HUES6 (cell line): ENCODE results near the gene KRTAP9-6.
A peak's percentile ranks its signal among the peaks of the same experiment; 100 is the strongest.
"Not testable (repeated sequence)": the region's sequence is repeated elsewhere in the genome, so short reads cannot be mapped to it uniquely, and the experiment has no call there.

Source experiments
- H3K27ac ChIP-seq: 2 replicates; pipeline ENCODE4 v1.7.0; 2013; ENCODE audit warnings: low read depth, mild to moderate bottlenecking, low read length, inconsistent platforms
- H3K27me3 ChIP-seq: 2 replicates; pipeline ENCODE4 v1.6.1; 2013; ENCODE audit warnings: low read length; ENCODE audit not compliant: control insufficient read depth, insufficient read depth
- H3K36me3 ChIP-seq: 2 replicates; pipeline ENCODE4 v1.6.1; 2013; ENCODE audit warnings: low read length; ENCODE audit not compliant: control insufficient read depth, insufficient read depth
- H3K4me1 ChIP-seq: 2 replicates; pipeline ENCODE4 v1.6.1; 2013; ENCODE audit warnings: low read length; ENCODE audit not compliant: control insufficient read depth, insufficient read depth
- H3K4me3 ChIP-seq: 2 replicates; pipeline ENCODE4 v1.5.1; 2013; ENCODE audit warnings: low read depth, low read length
- H3K9ac ChIP-seq: one replicate; pipeline ENCODE4 v1.6.1; 2013; ENCODE audit warnings: mild to moderate bottlenecking, low read length
- H3K9me3 ChIP-seq: 2 replicates; pipeline ENCODE4 v1.6.1; 2013; ENCODE audit warnings: low read depth, low read length; ENCODE audit not compliant: control insufficient read depth, insufficient read depth

Gene KRTAP9-6

DNA sequence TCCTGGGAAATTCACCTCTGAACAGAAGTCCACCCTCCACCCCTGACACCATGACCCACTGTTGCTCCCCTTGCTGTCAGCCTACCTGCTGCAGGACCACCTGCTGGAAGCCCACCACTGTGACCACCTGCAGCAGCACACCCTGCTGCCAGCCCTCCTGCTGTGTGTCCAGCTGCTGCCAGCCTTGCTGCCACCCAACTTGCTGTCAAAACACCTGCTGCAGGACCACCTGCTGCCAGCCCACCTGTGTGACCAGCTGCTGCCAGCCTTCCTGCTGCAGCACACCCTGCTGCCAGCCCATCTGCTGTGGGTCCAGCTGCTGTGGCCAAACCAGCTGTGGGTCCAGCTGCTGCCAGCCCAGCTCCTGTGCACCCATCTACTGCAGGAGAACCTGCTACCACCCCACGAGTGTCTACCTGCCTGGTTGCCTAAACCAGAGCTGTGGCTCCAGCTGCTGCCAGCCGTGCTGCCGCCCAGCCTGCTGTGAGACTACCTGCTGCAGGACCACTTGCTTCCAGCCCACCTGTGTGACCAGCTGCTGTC lies 10.5 kb downstream of the KRTAP9-6 start, which contains the start of gene KRTAP9-7:
KRTAP9-7 (plus strand) TSS at position 51 of the 543 bp plus-strand sequence; CDS start at position 51, 0 bp downstream.
- peaks cover 21% of the 10 kb centered on the region; the same call in 1 of the 2 replicates for H3K27me3 ChIP-seq
- H3K27ac ChIP-seq, H3K9ac ChIP-seq, H3K36me3 ChIP-seq, H3K4me3 ChIP-seq, H3K4me1 ChIP-seq, H3K9me3 ChIP-seq: not testable (repeated sequence)

GRCh38 chr17:41278176-41278955 lies 13.2 kb downstream of the KRTAP9-6 start:
- no peaks in the 10 kb centered on the region for H3K9me3 ChIP-seq
- no peak overlapping the region for H3K9ac ChIP-seq
- H3K36me3 ChIP-seq: no peaks in the 10 kb centered on the region

DNA sequence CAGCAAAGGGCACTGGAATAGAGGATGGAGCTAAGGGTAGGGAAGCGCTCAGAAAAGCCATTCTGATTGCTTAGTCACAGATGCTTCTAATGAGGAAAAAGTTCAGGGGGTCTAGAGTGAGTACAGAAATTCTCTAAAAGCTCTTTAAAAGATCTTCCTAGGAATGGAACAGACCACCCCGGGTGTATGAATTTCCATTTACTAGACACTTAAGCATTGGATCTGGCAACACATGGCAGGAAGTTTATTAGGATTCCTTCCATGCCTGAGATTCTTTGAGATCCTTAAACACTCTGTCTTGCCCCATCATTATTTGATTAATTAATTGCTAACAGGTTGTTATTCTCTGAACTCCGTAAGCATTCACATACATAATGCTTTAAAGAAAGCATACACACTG lies 18.9 kb downstream of the KRTAP9-6 start:
- Histone ChIP-seq H3K9me3 (no peaks in the 10 kb centered on the region), H3K36me3 (no peaks in the 10 kb centered on the region), H3K27ac (no peak overlapping the region), H3K27me3 (no peaks in the 10 kb centered on the region), H3K4me1 (peaks cover 5% of the 10 kb centered on the region; the same call in 1 of the 2 replicates), H3K4me3 (no peak overlapping the region), H3K9ac (no peak overlapping the region)

More at GRCh38 chr17:41278176-41278955, 13.2 kb downstream of the KRTAP9-6 start:
- Histone ChIP-seq H3K27ac (no peak overlapping the region), H3K4me3 (no peak overlapping the region), H3K4me1 (no peaks in the 10 kb centered on the region), H3K27me3 (peaks cover 21% of the 10 kb centered on the region; the same call in 1 of the 2 replicates)

GRCh38 chr17:41284546-41284945 lies 19.4 kb downstream of the KRTAP9-6 start:
- H3K4me1 ChIP-seq: peaks cover 5% of the 10 kb centered on the region; the same call in 1 of the 2 replicates
- no peaks in the 10 kb centered on the region for H3K9me3 ChIP-seq
- no peak overlapping the region for H3K4me3 ChIP-seq
- no peaks in the 10 kb centered on the region for H3K36me3 ChIP-seq
- no peak overlapping the region for H3K9ac ChIP-seq
- H3K27me3 ChIP-seq: no peaks in the 10 kb centered on the region
- H3K27ac ChIP-seq: no peak overlapping the region

- Histone ChIP-seq H3K9me3 (no peaks in the 10 kb centered on the region), H3K4me1 (peaks cover 5% of the 10 kb centered on the region; the same call in 1 of the 2 replicates), H3K36me3 (no peaks in the 10 kb centered on the region), H3K27ac (no peak overlapping the region), H3K27me3 (no peaks in the 10 kb centered on the region), H3K9ac (no peak overlapping the region), H3K4me3 (no peak overlapping the region)
These were observed 21.9 kb downstream of the KRTAP9-6 start for GRCh38 chr17:41287050-41287449.

GRCh38 chr17:41294016-41294415 lies 28.8 kb downstream of the KRTAP9-6 start:
- Histone ChIP-seq H3K27ac (no peak overlapping the region), H3K9me3 (no peaks in the 10 kb centered on the region), H3K4me1 (no peaks in the 10 kb centered on the region), H3K9ac (no peak overlapping the region), H3K36me3 (no peaks in the 10 kb centered on the region), H3K4me3 (no peak overlapping the region), H3K27me3 (no peaks in the 10 kb centered on the region)

DNA sequence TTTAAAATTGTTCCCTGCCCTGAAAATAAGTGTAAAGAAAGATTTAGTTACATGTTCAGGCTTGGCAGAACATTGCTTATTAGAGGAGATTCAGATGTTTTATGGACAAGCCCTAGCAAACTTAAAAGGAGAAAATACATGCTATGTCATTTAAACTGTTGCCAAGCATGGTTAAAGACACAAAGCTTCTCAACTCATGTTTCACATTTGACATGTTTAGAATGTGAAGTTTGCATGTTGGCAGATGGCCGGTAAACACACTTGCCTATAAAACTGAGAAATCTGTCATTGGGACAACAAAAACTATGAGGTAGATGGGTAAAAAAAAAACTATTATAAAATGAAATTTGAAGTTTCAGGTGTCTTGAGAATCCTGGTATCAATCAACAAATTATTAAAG lies 31.7 kb downstream of the KRTAP9-6 start:
- Histone ChIP-seq H3K9me3 (no peaks in the 10 kb centered on the region), H3K9ac (no peak overlapping the region), H3K36me3 (no peaks in the 10 kb centered on the region), H3K4me1 (no peaks in the 10 kb centered on the region), H3K27ac (no peak overlapping the region), H3K27me3 (no peaks in the 10 kb centered on the region), H3K4me3 (no peak overlapping the region)

- H3K27me3 ChIP-seq: no peaks in the 10 kb centered on the region
- no peaks in the 10 kb centered on the region for H3K4me1 ChIP-seq
- H3K36me3 ChIP-seq: no peaks in the 10 kb centered on the region
- no peak overlapping the region for H3K9ac ChIP-seq
- H3K9me3 ChIP-seq: no peaks in the 10 kb centered on the region
- peak overlapping the region; percentile 28; the same call in 1 of the 2 replicates for H3K4me3 ChIP-seq
- H3K27ac ChIP-seq: no peak overlapping the region
These were observed 33.4 kb downstream of the KRTAP9-6 start for GRCh38 chr17:41298458-41299135.

GRCh38 chr17:41301204-41301790 lies 36.1 kb downstream of the KRTAP9-6 start:
- no peak overlapping the region for H3K4me3 ChIP-seq
- no peaks in the 10 kb centered on the region for H3K36me3 ChIP-seq
- no peak overlapping the region for H3K9ac ChIP-seq
- H3K27ac ChIP-seq: no peak overlapping the region
- H3K4me1 ChIP-seq: no peaks in the 10 kb centered on the region
- H3K27me3 ChIP-seq: no peaks in the 10 kb centered on the region
- no peaks in the 10 kb centered on the region for H3K9me3 ChIP-seq

GRCh38 chr17:41301916-41302901 lies 37.0 kb downstream of the KRTAP9-6 start, which contains the start of gene KRTAP29-1:
Gene KRTAP29-1, minus strand, starts transcription at chr17:41302851. Its CDS starts 0 bp downstream, at chr17:41302851.
- Histone ChIP-seq H3K27ac (no peak within 1 kb of the TSS), H3K4me1 (no peaks in the 10 kb centered on the region), H3K27me3 (no peaks in the 10 kb centered on the region), H3K4me3 (no peak within 1 kb of the TSS), H3K9ac (no peak within 1 kb of the TSS), H3K9me3 (no peaks in the 10 kb centered on the region), H3K36me3 (no peaks in the 10 kb centered on the region)
